NCI-H187 treated with DMSO at 0.1 percent for 48 hours (cell line): Measurements from ENCODE around the gene CTAGE15.
"Not testable (repeated sequence)": the region's sequence is repeated elsewhere in the genome, so short reads cannot be mapped to it uniquely, and the experiment has no call there.

Experiments
- DNase-seq: peaks from one replicate; lab custom pipeline; 2025; lab: John Stamatoyannopoulos, UW

Gene CTAGE15

GRCh38 chr7:143571501-143571900, at the start of gene CTAGE15:
TSS of gene CTAGE15 (plus strand) at chr7:143571801. CDS start at chr7:143571818, 17 bp downstream.
- not testable (repeated sequence) for DNase-seq

GRCh38 chr7:143522309-143522916, 49.2 kb upstream of the CTAGE15 start:
- DNase-seq, result not testable (repeated sequence)

GRCh38 chr7:143531169-143531926, 40.3 kb upstream of the CTAGE15 start:
- DNase-seq, result not testable (repeated sequence)

- DNase-seq, result not testable (repeated sequence)
Observed at GRCh38 chr7:143531932-143532331, 39.7 kb upstream of the CTAGE15 start.

GRCh38 chr7:143533213-143533839, 38.3 kb upstream of the CTAGE15 start:
- not testable (repeated sequence) for DNase-seq

DNA sequence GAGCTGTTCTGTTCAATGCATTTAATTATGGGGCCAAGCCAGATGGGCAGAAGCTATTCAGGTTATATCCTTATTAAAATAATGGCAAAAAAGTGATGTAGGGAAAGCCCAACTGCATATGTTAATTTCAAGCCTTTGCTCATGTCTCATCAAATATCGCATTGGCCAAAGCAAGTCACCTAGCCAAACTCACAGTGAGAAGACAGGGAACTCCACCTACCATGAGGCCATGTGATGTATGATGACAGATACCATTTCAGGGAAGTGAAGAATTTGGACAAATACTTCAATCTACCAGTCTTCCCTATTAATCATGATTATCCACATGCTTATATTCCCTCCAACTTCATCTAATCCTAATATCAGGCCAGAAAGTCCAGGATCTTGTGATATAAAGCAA, 35.2 kb upstream of the CTAGE15 start:
- not testable (repeated sequence) for DNase-seq

GRCh38 chr7:143543288-143544038, 28.1 kb upstream of the CTAGE15 start:
- DNase-seq, result not testable (repeated sequence)

GRCh38 chr7:143555968-143556367, 15.6 kb upstream of the CTAGE15 start:
- DNase-seq, result not testable (repeated sequence)

DNA sequence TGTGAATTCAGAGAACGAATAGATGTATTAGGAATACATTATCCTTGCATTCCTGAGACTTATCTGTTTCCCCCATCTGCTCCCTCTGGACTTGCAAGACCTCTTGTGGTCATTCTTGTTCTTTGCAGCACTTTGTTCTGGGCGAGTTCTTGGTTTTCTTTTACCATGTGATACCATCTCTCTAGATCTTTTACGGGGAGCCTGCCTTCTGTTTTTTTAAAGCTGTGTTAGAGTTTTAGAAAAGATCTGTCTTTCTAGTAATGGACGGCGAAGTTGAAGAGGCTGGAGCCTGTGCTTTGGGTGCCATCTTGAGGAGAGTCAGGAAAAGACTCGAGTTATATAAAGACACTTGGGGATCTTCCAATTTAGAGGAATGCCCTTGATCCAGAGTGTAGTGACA, 8.3 kb upstream of the CTAGE15 start:
- DNase-seq, result not testable (repeated sequence)

- not testable (repeated sequence) for DNase-seq
Observed at GRCh38 chr7:143566001-143566400, 5.6 kb upstream of the CTAGE15 start.

DNA sequence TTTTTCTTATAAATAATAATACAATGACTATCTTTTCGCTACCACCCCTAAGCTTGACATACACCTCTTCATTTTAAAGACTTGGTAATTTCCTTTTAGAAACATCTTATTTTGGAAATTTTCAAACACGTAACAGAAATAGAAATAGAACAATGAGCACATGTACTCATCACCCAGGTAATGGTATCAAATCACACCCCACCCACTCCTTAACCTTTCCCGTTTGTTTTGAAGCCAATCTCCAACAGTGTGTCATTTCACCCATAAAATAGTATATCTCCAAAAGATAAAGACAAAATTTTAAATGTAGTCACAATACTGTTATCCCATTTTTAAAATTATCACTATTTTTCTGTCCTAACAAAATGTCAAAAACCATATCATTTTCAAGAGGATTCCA, 16.6 kb downstream of the CTAGE15 start:
- not testable (repeated sequence) for DNase-seq

DNA sequence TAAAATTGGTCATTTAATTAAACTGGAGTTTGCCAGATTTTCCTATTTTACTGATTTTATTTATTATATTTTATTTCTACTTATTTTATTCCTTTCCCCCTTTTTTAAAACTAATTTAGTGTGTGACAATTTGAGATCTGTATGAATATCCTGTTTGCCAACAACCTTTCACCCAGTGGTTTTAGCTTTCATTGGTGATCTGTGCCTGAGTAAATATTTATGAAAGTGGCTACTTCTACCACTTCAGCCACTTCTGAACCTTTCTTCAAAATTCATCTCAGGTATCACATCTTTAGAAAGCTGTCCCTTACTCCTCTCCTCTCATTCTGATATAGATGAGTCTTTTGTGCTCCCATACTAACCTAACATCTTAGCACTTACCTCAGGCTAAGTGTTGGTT, 18.3 kb downstream of the CTAGE15 start:
- not testable (repeated sequence) for DNase-seq

GRCh38 chr7:143598086-143598485, 26.5 kb downstream of the CTAGE15 start:
- DNase-seq, result not testable (repeated sequence)

DNA sequence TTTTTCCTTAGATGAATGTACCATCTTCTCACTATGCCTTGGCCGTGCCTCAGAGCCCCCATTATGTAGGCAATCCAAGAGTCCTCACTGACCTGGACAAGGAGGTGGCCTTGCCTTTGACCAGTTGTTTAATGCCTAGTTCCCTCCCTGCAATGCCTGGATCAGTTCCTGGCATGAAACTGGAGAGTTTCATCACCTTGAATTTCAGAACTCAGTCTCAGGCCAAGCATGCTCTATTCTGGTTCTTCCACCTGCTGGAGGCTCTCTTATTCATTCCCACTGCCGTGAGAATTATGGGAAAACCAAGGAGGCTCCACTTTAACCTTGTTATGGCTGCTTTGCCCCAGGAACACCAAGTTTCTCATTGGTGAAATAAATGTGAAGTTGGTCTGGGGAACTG, 31.9 kb downstream of the CTAGE15 start:
- DNase-seq, result not testable (repeated sequence)

DNA sequence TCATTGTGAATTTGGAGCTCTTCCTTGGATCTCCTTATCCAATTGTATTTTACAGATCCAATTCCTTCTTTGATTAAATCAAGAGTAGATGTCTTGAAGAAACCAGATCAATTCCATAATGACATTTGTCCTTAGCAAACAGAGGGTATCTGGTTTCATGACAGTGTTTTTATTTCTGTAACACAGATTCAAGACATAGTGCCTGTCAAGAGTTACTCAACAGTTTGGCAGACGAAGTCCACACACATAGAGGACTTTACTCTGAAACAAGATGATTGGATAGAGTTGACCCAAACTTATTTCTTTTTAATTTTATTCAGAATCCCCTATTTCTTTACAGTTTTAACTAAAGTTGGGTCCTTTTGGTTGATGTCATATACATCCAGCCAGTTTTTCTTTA, 34.5 kb downstream of the CTAGE15 start:
- not testable (repeated sequence) for DNase-seq

- not testable (repeated sequence) for DNase-seq
Observed at GRCh38 chr7:143615545-143615944, 43.9 kb downstream of the CTAGE15 start.

GRCh38 chr7:143617204-143617603, 45.6 kb downstream of the CTAGE15 start:
- DNase-seq, result not testable (repeated sequence)

DNA sequence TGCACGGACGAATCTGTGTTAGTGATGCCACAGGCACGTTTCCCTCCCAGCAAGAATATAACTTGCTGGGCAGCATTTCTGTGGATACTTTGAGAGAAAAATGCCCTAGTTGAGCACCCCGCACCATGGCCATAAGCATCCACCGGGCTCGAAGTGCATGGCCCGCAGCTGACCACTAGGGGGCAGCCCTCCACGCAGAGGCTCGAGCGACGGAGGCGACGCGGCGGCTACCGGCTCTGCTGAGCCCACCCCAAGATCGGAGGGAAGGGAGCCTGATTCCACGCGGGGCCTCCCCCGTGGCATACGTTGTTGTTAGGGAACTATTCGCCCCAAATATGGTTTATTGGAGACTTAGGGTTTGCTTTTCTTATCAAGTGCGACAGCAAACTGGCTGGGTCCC, 48.5 kb downstream of the CTAGE15 start:
- DNase-seq, result not testable (repeated sequence)

DNA sequence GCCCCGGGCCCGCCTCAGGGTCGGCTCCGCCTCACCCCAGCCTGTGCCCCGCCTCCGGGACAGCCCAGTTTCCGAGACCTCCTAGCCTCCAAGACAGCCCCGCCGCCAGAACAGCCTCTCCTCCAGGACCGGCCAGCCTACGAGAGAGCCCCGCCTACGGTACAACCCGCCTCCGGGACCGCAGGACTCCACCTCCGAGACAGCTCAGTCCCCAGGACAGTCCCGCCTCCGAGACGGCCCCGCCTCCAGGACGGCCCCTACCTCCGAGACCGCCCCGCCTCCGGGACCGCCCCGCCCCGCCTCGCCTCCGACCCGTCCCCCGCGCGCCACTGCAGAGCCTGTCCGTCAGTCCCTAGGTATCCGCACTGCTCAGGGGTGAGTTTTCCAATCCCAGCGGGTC, 49.0 kb downstream of the CTAGE15 start, which contains the start of gene TCAF2:
Gene TCAF2, plus strand, starts transcription at position 329 of the 400 bp plus-strand sequence.
- not testable (repeated sequence) for DNase-seq

DNA sequence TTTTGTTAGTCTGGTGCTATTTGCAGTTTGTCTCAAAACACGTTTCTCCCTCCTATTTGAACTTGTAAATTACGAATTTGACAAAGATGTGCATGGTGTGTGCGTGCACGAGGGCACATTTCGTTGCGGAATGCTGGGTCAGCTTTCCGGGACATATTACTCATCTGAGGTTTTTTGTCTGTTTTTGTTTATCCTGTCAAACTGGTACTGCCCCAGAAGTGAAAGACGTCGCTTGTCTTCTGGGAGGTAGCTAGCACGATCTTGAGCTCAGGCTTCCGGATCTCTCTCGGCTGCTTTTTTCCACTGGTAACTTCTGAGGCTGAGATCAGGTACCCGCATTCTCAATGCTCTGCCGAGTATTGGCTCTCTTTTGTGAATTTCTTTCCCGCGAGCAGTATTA, 49.6 kb downstream of the CTAGE15 start:
- not testable (repeated sequence) for DNase-seq

DNA sequence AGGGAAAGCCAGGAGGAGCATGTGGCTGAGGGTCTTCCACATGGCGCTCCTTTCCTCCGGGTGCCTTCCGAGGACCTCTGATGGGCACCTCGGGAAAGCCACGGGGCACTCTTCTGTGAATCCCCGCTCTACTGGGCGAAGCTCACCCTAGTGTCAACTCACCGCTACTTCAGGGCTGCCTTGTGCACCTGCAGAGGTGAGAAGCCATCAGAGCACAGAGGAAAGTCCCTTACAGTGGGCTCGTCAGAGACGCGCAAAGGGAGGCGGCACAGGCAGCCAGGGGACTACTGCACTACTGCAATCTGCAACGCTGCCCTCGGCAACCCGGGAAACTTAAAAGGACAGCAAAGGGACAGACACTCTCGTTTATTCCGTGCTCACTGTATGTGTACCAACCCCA, 50.5 kb downstream of the CTAGE15 start:
- DNase-seq, result not testable (repeated sequence)
